Mesendoderm (in vitro differentiated cells): ENCODE results near the gene SYT1.
A peak's percentile ranks its signal among the peaks of the same experiment; 100 is the strongest.

Source experiments
- DNase-seq: peaks from one replicate; pipeline ENCODE4 v3.0.0; 2013
- H2AK5ac ChIP-seq: 2 replicates; pipeline ENCODE4 v1.6.1; 2013; ENCODE audit warnings: low read length, inconsistent platforms
- H2BK120ac ChIP-seq: 2 replicates; pipeline ENCODE4 v1.6.1; 2013; ENCODE audit warnings: low read depth, mild to moderate bottlenecking, low read length, moderate library complexity, mixed read lengths
- H2BK15ac ChIP-seq: replicated peaks from 2 replicates; pipeline ENCODE4 v1.6.1; 2013; ENCODE audit warnings: low read depth, mild to moderate bottlenecking, moderate library complexity
- H2BK5ac ChIP-seq: 2 replicates; pipeline ENCODE4 v1.6.1; 2013; ENCODE audit warnings: low read length, inconsistent platforms
- H3K18ac ChIP-seq: 2 replicates; pipeline ENCODE4 v1.6.1; 2013; ENCODE audit warnings: mild to moderate bottlenecking, low read length, mixed read lengths
- H3K23ac ChIP-seq: one replicate; pipeline ENCODE4 v1.6.1; 2013; ENCODE audit warnings: low read length
- H3K27ac ChIP-seq: 2 replicates; pipeline ENCODE4 v1.5.1; 2013; ENCODE audit warnings: low read depth, mild to moderate bottlenecking, inconsistent platforms, low read length, moderate library complexity
- H3K27me3 ChIP-seq: 2 replicates; pipeline ENCODE4 v1.6.1; 2013; ENCODE audit warnings: low read length, control low read depth, mild to moderate bottlenecking, inconsistent platforms; ENCODE audit not compliant: insufficient read depth, poor library complexity
- H3K36me3 ChIP-seq: 2 replicates; pipeline ENCODE4 v1.6.1; 2013; ENCODE audit warnings: low read length, inconsistent platforms; ENCODE audit not compliant: control insufficient read depth, insufficient read depth
- H3K4ac ChIP-seq: one replicate; pipeline ENCODE4 v1.6.1; 2013; ENCODE audit warnings: low read depth, mild to moderate bottlenecking, low read length, moderate library complexity
- H3K4me1 ChIP-seq: 2 replicates; pipeline ENCODE4 v1.6.1; 2013; ENCODE audit warnings: low read depth, low read length, inconsistent platforms; ENCODE audit not compliant: control insufficient read depth
- H3K4me2 ChIP-seq: 2 replicates; pipeline ENCODE4 v1.6.1; 2013; ENCODE audit warnings: low read length
- H3K4me3 ChIP-seq: 2 replicates; pipeline ENCODE4 v1.5.1; 2013; ENCODE audit warnings: mild to moderate bottlenecking, low read length
- H3K56ac ChIP-seq: one replicate; pipeline ENCODE4 v1.6.1; 2013; ENCODE audit warnings: low read length
- H3K79me1 ChIP-seq: 2 replicates; pipeline ENCODE4 v1.6.1; 2013; ENCODE audit warnings: low read length, inconsistent platforms
- H3K79me2 ChIP-seq: 2 replicates; pipeline ENCODE4 v1.6.1; 2013; ENCODE audit warnings: mild to moderate bottlenecking, low read length; ENCODE audit not compliant: control insufficient read depth, insufficient read depth
- H3K9ac ChIP-seq: 2 replicates; pipeline ENCODE4 v1.6.1; 2013; ENCODE audit warnings: low read length, inconsistent platforms
- H4K5ac ChIP-seq: one replicate; pipeline ENCODE4 v1.6.1; 2013; ENCODE audit warnings: low read length
- H4K8ac ChIP-seq: one replicate; pipeline ENCODE4 v1.6.1; 2013; ENCODE audit warnings: low read depth, mild to moderate bottlenecking, control low read depth, low read length, moderate library complexity
- whole genome bisulfite sequencing: extraction: QIAGEN DNeasy Blood & Tissue Kit; methylation state at CpG from one replicate; pipeline ENCODE4 v1.1.7; 2013; ENCODE audit warnings: low lambda C conversion rate, missing lambda C conversion rate; ENCODE audit not compliant: insufficient coverage; ENCODE audit errors: extremely low coverage; 5-methylcytosine and 5-hydroxymethylcytosine counted together

Gene SYT1

GRCh38 chr12:79407671-79408622, 543.4 kb downstream of the SYT1 start:
- no peak overlapping the region for H3K4ac ChIP-seq
- no peak overlapping the region for H3K27ac ChIP-seq
- no peak overlapping the region for H2BK120ac ChIP-seq
- no peak overlapping the region for H3K9ac ChIP-seq
- H4K8ac ChIP-seq = no peak overlapping the region
- H3K79me2 ChIP-seq = no peaks in the 10 kb centered on the region
- no CpG with 5 or more reads among the region's 6 CpGs for WGBS
- no peak overlapping the region for H3K23ac ChIP-seq
- H2BK15ac ChIP-seq = no peak overlapping the region
- no peak overlapping the region for H3K4me3 ChIP-seq
- H3K18ac ChIP-seq = no peak overlapping the region
- no peak overlapping the region for H2BK5ac ChIP-seq
- peak overlapping the region; percentile 61 for H3K56ac ChIP-seq
- H3K4me2 ChIP-seq = no peak overlapping the region
- H4K5ac ChIP-seq = no peak overlapping the region
- peak; percentile 90 for DNase-seq
- H3K27me3 ChIP-seq = no peaks in the 10 kb centered on the region
- no peak overlapping the region for H2AK5ac ChIP-seq
- H3K4me1 ChIP-seq = no peaks in the 10 kb centered on the region
- H3K79me1 ChIP-seq = no peaks in the 10 kb centered on the region
- no peaks in the 10 kb centered on the region for H3K36me3 ChIP-seq

GRCh38 chr12:79408689-79409088, 544.1 kb downstream of the SYT1 start:
- peak overlapping the region; percentile 10 for H3K9ac ChIP-seq
- H3K56ac ChIP-seq = no peak overlapping the region
- H3K18ac ChIP-seq = peak overlapping the region; percentile 51
- no CpG with 5 or more reads among the region's 3 CpGs for WGBS
- H3K79me1 ChIP-seq = no peaks in the 10 kb centered on the region
- H3K27me3 ChIP-seq = no peaks in the 10 kb centered on the region
- no peak overlapping the region for H3K23ac ChIP-seq
- no peaks in the 10 kb centered on the region for H3K4me1 ChIP-seq
- H4K5ac ChIP-seq = no peak overlapping the region
- H3K4ac ChIP-seq = no peak overlapping the region
- no peak overlapping the region for H2BK5ac ChIP-seq
- no peak overlapping the region for H4K8ac ChIP-seq
- no peak overlapping the region for H3K27ac ChIP-seq
- H3K79me2 ChIP-seq = no peaks in the 10 kb centered on the region
- DNase-seq = no peak
- H2BK120ac ChIP-seq = no peak overlapping the region
- H2AK5ac ChIP-seq = no peak overlapping the region
- H2BK15ac ChIP-seq = no peak overlapping the region
- no peak overlapping the region for H3K4me2 ChIP-seq
- no peak overlapping the region for H3K4me3 ChIP-seq
- H3K36me3 ChIP-seq = no peaks in the 10 kb centered on the region

- Histone ChIP-seq H3K23ac (no peak overlapping the region), H3K79me1 (no peaks in the 10 kb centered on the region), H3K36me3 (no peaks in the 10 kb centered on the region), H3K4ac (no peak overlapping the region), H3K79me2 (no peaks in the 10 kb centered on the region), H3K27me3 (no peaks in the 10 kb centered on the region), H3K4me2 (no peak overlapping the region), H2BK5ac (no peak overlapping the region), H4K8ac (no peak overlapping the region), H4K5ac (no peak overlapping the region), H3K56ac (no peak overlapping the region), H3K18ac (no peak overlapping the region), H2BK120ac (no peak overlapping the region), H3K9ac (no peak overlapping the region), H3K27ac (no peak overlapping the region), H2AK5ac (no peak overlapping the region), H3K4me1 (no peaks in the 10 kb centered on the region), H2BK15ac (no peak overlapping the region), H3K4me3 (no peak overlapping the region)
- WGBS = no CpG with 5 or more reads among the region's 2 CpGs
- peak; percentile 36 for DNase-seq
These were observed 545.0 kb downstream of the SYT1 start for GRCh38 chr12:79409562-79409961.

- Histone ChIP-seq H3K4me3 (no peak overlapping the region), H3K23ac (no peak overlapping the region), H3K4me2 (no peak overlapping the region), H3K4ac (no peak overlapping the region), H3K79me2 (no peaks in the 10 kb centered on the region), H4K5ac (no peak overlapping the region), H2BK120ac (no peak overlapping the region), H3K79me1 (no peaks in the 10 kb centered on the region), H2BK15ac (no peak overlapping the region), H2BK5ac (no peak overlapping the region), H3K27me3 (no peaks in the 10 kb centered on the region), H3K18ac (no peak overlapping the region), H3K9ac (no peak overlapping the region), H3K27ac (no peak overlapping the region), H3K4me1 (no peaks in the 10 kb centered on the region), H2AK5ac (no peak overlapping the region), H4K8ac (no peak overlapping the region), H3K36me3 (no peaks in the 10 kb centered on the region), H3K56ac (no peak overlapping the region)
- no CpG with 5 or more reads among the region's 3 CpGs for WGBS
- DNase-seq = no peak
These were observed 547.2 kb downstream of the SYT1 start for GRCh38 chr12:79411791-79412190.

- Histone ChIP-seq H3K4me3 (no peak overlapping the region), H3K4ac (no peak overlapping the region), H3K79me1 (no peaks in the 10 kb centered on the region), H2BK5ac (no peak overlapping the region), H3K4me2 (no peak overlapping the region), H3K23ac (no peak overlapping the region), H4K8ac (no peak overlapping the region), H3K56ac (no peak overlapping the region), H3K79me2 (no peaks in the 10 kb centered on the region), H2BK120ac (no peak overlapping the region), H3K27ac (no peak overlapping the region), H4K5ac (no peak overlapping the region), H2AK5ac (no peak overlapping the region), H3K9ac (no peak overlapping the region), H3K18ac (no peak overlapping the region), H3K4me1 (no peaks in the 10 kb centered on the region), H3K36me3 (no peaks in the 10 kb centered on the region), H2BK15ac (no peak overlapping the region), H3K27me3 (no peaks in the 10 kb centered on the region)
- DNase-seq = no peak
These were observed 549.2 kb downstream of the SYT1 start for GRCh38 chr12:79413796-79414195.

- Histone ChIP-seq H3K36me3 (no peaks in the 10 kb centered on the region), H3K23ac (no peak overlapping the region), H3K56ac (no peak overlapping the region), H2BK5ac (no peak overlapping the region), H4K8ac (no peak overlapping the region), H3K4me3 (no peak overlapping the region), H3K79me1 (no peaks in the 10 kb centered on the region), H3K27me3 (no peaks in the 10 kb centered on the region), H2AK5ac (no peak overlapping the region), H3K27ac (no peak overlapping the region), H2BK15ac (no peak overlapping the region), H3K18ac (no peak overlapping the region), H3K79me2 (no peaks in the 10 kb centered on the region), H4K5ac (no peak overlapping the region), H3K4me2 (no peak overlapping the region), H3K9ac (no peak overlapping the region), H3K4ac (no peak overlapping the region), H3K4me1 (no peaks in the 10 kb centered on the region), H2BK120ac (no peak overlapping the region)
- DNase-seq = no peak
- WGBS = no CpG with 5 or more reads among the region's 2 CpGs
These were observed 549.7 kb downstream of the SYT1 start for GRCh38 chr12:79414252-79414651.
